ENCODE results near the gene XPR1.
"Not testable (repeated sequence)": the region's sequence is repeated elsewhere in the genome, so short reads cannot be mapped to it uniquely, and the experiment has no call there.

XPR1 gene

GRCh38 chr1:180720753-180721152 is 88.9 kb downstream of the XPR1 start:
- no peak for DNase-seq (ENCODE audit: low read depth, low spot score)

GRCh38 chr1:180722586-180722985 is 90.8 kb downstream of the XPR1 start:
- DNase-seq (ENCODE audit: low read depth, low spot score): no peak

DNA sequence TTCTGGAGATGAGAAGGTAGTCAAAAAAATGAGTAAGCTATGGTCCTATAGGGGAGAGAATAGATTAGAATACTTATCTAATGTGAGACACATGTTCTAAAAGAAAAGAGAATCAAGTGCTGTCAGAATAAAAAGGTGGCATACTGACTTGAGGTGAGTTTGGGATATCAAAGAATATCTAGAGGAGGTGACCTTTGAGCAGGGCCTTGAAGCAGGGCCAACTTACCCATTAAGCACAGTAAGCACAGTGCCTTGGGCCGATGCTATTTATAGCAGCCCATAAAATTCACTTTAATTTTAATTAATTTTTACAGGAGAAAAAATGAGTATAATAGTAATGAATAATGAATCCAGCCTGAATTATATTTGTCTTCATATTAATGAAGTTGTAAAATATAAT is 92.2 kb downstream of the XPR1 start:
- no peak for DNase-seq (ENCODE audit: low read depth, low spot score)

DNA sequence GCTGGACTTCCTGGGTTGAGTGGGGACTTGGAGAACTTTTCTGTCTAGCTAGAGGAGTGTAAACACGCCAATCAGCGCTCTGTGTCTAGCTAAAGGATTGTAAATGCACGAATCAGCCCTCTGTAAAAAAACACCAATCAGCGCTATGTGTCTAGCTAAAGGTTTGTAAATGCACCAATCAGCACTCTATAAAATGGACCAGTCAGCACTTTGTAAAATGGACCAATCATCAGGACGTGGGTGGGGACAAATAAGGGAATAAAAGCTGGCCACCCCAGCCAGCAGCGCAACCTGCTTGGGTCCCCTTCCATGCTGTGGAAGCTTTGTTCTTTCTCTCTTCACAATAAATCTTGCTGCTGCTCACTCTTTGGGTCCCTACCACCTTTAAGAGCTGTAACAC is 94.2 kb downstream of the XPR1 start:
- DNase-seq (ENCODE audit: low read depth, low spot score): not testable (repeated sequence)

DNA sequence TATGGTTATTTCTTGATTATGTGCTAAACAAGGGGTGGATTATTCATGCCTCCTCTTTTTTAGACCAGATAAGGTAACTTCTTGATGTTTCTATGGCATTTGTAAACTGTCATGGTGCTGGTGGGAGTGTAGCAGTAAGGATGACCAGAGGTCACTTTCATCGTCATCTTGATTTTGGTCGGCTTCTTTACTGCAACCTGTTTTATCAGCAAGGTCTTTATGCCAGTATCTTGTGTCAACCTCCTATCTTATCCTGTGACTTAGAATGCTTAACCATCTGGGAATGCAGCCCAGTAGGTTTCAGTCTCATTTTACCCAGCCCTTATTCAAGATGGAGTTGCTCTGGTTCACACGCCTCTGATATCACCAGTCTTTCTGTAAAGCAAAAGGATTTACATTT is 95.9 kb downstream of the XPR1 start:
- not testable (repeated sequence) for DNase-seq (ENCODE audit: low read depth, low spot score)

GRCh38 chr1:180728472-180729106 is 96.8 kb downstream of the XPR1 start:
- no peak for DNase-seq (ENCODE audit: low read depth, low spot score)

- DNase-seq (ENCODE audit: low read depth, low spot score): no peak
These were observed 99.3 kb downstream of the XPR1 start for GRCh38 chr1:180731131-180731530.

DNA sequence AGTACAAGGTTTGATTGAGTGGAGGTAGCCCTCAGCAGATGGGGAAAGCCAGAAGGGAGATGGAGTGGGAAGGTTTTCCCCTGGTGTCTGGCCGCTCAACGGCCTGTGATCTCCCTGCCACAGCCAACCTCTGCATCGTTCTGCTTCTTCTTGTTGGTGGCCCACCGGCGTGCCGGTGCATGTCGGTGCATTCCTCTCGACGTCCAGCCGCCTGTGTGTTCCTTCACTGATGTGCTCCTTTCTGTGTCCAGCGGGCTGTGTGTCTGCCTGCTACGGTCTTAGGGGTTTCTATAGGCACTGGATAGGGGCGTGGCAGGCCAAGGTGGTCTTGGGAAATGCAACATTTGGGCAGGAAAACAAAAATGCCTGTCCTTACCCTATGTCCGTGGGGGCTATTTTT is 101.0 kb downstream of the XPR1 start:
- no peak for DNase-seq (ENCODE audit: low read depth, low spot score)

GRCh38 chr1:180734366-180734765 is 102.5 kb downstream of the XPR1 start:
- no peak for DNase-seq (ENCODE audit: low read depth, low spot score)

- DNase-seq (ENCODE audit: low read depth, low spot score): no peak
These were observed 110.8 kb downstream of the XPR1 start for GRCh38 chr1:180742663-180743062.

DNA sequence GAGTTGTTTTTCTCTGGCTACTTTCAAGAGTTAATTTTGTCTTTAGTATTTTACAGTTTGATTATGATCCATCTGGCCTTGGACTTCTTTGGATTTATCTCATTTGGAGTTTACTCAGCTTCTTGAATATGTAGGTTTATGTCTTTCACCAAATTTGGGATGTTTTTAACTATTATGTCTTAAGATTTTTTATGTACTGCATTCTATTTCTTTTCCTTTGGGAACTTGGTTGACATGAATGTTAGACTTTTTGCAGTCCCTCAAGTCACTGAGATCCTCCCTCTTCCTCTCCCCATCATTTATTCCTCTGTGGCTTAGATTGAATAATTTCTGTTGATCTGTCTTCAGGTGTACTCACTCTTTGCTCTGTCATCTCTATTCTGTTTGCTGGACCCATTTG is 112.0 kb downstream of the XPR1 start:
- no peak for DNase-seq (ENCODE audit: low read depth, low spot score)

GRCh38 chr1:180745098-180745497 is 113.3 kb downstream of the XPR1 start:
- no peak for DNase-seq (ENCODE audit: low read depth, low spot score)

- no peak for DNase-seq (ENCODE audit: low read depth, low spot score)
These were observed 120.1 kb downstream of the XPR1 start for GRCh38 chr1:180751921-180752320.

DNA sequence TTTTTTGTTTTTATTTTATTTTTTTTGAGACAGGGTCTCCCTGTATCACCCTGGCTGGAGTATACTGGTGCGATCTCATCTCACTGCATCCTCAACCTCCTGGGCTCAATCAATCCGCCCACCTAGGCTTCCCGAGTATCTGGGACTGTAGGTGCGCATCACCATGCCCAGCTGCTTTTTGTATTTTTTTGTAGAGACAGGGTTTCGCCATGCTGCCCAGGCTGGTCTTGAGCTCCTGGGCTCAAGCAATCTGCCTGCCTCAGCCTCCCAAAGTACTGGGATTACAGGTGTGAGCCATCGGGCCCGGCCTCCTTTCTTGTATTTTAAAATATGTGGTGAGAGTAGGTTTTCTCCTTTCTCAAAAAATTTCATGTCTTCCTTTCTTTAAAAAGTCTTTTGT is 122.6 kb downstream of the XPR1 start:
- no peak for DNase-seq (ENCODE audit: low read depth, low spot score)

DNA sequence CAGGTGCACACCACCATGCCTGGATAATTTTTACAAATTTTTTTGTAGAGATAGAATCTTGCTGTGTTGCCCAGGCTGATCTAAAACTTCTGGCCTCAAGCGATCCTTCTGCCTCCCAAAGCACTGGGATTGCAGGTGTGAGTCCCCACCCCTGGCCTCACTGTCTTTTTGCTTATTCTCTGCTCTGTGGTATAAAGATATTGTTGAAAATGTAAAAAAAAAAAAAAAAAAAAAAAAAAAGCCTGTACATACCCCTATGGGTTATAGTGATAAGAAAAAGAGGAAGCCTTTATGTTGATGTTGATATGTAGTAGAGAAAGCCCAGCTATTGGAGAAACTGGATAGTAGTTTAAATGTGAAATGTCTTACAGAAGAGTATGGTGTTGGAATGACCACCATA is 125.8 kb downstream of the XPR1 start:
- no peak for DNase-seq (ENCODE audit: low read depth, low spot score)

GRCh38 chr1:180762796-180763195 is 131.0 kb downstream of the XPR1 start:
- no peak for DNase-seq (ENCODE audit: low read depth, low spot score)

DNA sequence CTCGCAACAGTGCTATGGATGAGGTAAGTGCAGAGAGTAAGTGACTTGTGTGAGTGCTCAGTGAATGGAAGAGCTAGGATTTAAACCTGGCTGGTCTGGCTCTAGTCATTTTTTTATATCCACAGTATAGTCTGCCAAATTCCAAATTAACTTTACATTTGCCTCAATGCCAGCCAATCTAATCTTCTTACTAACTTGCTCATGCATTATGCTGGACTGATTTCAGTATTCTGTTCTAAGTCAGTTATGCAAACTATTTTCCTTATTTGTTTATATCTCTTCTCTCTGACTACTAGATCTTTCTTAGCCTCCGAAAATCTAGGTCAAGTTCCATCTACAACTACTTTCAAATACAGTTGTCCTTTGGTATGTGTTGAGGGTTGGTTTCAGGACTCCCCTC is 133.3 kb downstream of the XPR1 start:
- DNase-seq (ENCODE audit: low read depth, low spot score): no peak

DNA sequence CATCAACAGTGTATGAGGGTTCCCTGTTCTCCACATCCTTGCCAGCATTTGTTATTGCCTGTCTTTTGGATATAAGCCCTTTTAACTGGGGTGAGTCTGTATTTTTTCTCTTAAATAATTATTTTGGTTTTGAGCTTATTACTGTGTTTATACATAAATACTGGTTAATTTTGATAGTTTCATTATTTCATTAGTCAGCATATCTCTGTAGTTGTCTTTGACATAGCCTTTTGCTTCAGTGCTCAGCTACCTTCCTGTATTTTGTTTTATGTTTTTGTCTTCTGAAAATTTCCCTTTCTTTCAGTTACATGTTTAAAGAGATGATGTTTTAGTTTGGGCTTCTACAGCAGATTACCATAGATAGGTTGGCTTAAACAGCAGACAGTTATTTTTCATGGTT is 138.1 kb downstream of the XPR1 start:
- no peak for DNase-seq (ENCODE audit: low read depth, low spot score)

GRCh38 chr1:180773210-180773865 is 141.5 kb downstream of the XPR1 start:
- no peak for DNase-seq (ENCODE audit: low read depth, low spot score)

DNA sequence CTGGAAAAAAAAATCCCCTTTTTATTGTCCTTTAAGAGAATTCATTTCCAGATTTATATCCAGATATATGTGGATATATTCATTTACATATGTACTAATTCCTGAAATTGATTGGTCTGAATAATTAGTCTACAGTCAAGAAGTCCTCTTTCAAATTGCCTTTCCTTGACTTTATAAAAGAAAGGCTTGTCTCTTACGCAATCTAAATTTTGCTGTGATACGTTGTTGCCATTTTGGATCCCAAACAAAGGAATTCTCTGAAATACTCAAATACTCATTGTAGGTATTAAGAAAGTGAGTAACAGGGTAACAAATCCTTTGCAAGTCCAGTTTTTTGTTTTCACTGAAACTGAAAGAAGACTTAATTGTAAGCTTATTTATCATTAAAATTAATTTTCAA is 144.0 kb downstream of the XPR1 start:
- no peak for DNase-seq (ENCODE audit: low read depth, low spot score)

DNA sequence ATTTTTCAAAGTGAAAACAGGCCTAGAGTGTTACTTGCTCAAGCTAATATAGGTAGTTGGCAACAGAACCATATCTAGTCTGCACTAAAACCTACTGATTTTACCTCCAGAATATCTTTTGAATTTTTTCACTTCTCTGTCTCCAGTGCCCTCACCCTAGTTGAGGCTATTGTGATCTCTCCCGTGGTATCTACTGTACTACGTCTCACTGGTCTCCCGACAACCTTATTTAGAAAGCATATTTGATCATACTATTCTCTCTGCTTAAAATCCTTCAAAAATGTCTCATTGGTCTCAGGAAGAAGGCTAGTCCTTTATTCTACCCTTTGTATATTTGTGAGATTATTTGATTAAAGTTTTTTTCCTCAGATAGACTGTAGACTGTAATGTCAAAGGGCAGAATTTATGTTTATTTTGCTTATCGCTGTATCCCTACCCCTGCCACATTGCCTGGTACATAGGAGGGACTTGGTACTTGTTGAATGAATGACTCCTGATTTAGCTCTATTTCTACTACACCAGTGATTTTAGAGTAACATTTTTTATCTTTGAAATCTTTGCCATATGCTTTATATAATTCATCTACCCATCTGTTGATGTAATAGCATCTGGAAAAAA is 145.4 kb downstream of the XPR1 start:
- DNase-seq (ENCODE audit: low read depth, low spot score): no peak

GRCh38 chr1:180778782-180779398 is 147.1 kb downstream of the XPR1 start:
- no peak for DNase-seq (ENCODE audit: low read depth, low spot score)

DNA sequence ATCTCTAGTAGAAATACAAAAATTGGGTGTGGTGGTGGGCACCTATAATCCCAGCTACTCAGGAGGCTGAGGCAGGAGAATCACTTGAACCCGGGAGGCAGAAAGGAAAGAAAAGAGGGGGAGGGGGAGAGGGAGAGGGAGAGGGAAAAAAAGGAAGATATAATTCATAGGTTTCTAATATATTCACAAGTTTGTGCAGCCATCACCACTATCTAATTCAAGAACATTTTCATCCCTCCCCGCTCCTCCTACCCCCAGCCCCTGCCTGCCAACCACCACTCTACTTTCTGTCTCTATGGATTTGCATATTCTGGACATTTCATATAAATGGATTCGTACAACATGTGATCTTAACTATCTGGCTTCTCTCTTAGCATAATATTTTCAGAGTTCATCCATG is 147.8 kb downstream of the XPR1 start:
- DNase-seq (ENCODE audit: low read depth, low spot score): no peak
